Heart left ventricle (tissue), 16 donors: ENCODE measurements around the gene TRIM68. TPM values are rescaled to one million over a fixed set of nuclear protein-coding genes. Genes with fewer than 3 reads are reported as not detected.

Experiments used
- ATAC-seq, 4 donors: fragments of 200-7000 bp; cut with Tn5 transposase; one replicate each; pipeline ENCODE4 v1.9.1; 2020 to 2022; ENCODE audit warnings: moderate library complexity in 4 of 4, mild to moderate bottlenecking in 3 of 4, moderate number of reproducible peaks in 1 of 4
- DNase-seq, 5 donors: peaks; one replicate each; pipeline ENCODE4 v3.0.0-alpha.2; 2020
- H3K27ac ChIP-seq, 12 donors: fragments of 200-600 bp; sonication (generic) in 4 of 12; one replicate each; pipeline versions ENCODE4 v1.5.0 to v1.8.0; 2016 to 2022; ENCODE audit warnings: mild to moderate bottlenecking in 2 of 12
- H3K27me3 ChIP-seq, 9 donors: fragments of 200-600 bp; sonication (generic) in 2 of 9; one replicate each; pipeline versions ENCODE4 v1.5.1 to v1.8.0; 2016 to 2022; ENCODE audit warnings: mild to moderate bottlenecking in 3 of 9
- H3K36me3 ChIP-seq, 9 donors: fragments of 200-600 bp; sonication (generic) in 2 of 9; one replicate each; pipeline versions ENCODE4 v1.5.0 to v1.8.0; 2018 to 2022; ENCODE audit warnings: mild to moderate bottlenecking in 2 of 9
- H3K4me1 ChIP-seq, 12 donors: fragments of 200-600 bp; sonication (generic) in 4 of 12; one replicate each; pipeline versions ENCODE4 v1.5.0 to v1.8.0; 2016 to 2022; ENCODE audit warnings: mild to moderate bottlenecking in 3 of 12
- H3K4me3 ChIP-seq, 12 donors: fragments of 200-600 bp; sonication (generic) in 4 of 12; one replicate each; pipeline versions ENCODE4 v1.5.0 to v1.8.0; 2017 to 2022; ENCODE audit warnings: mild to moderate bottlenecking in 9 of 12, moderate library complexity in 4 of 12
- H3K9me3 ChIP-seq, 12 donors: fragments of 200-600 bp; sonication (generic) in 4 of 12; one replicate each; pipeline versions ENCODE4 v1.5.0 to v1.8.0; 2016 to 2022; ENCODE audit warnings: mild to moderate bottlenecking in 1 of 12
- POLR2A ChIP-seq, 2 donors: fragments of 450-650 bp; IDR thresholded peaks; one replicate each; pipeline ENCODE4 v1.6.1; 2017; ENCODE audit warnings: antibody characterized with exemption in 2 of 2, mild to moderate bottlenecking in 2 of 2, moderate library complexity in 2 of 2
- WGBS, 4 donors: extraction: QIAGEN DNeasy Blood & Tissue Kit in 2 of 4; methylation state at CpG; one replicate each; pipeline versions ENCODE4 v1.1.5 to v1.1.7; 2013 to 2018; 5-methylcytosine and 5-hydroxymethylcytosine counted together
- intact Hi-C, 10 donors: fragments of 100-400 bp; cut with DNase I; formaldehyde crosslinking; loops; one replicate each; pipeline versions ENCODE4 v1.11.1 to v1.14.2; 2022
- polyA plus RNA-seq, 2 donors: library from polyadenylated mRNA; stranded (reverse); fragments of 200-250 nt; gene quantifications; one replicate each; pipeline ENCODE4 v1.2.3, GENCODE V29; 2013
- total RNA-seq, 9 donors: library from RNA; depleted of rRNA in 2 of 9; stranded (reverse); fragments of >200 nt in 2 of 9; fragmentation: NEBNext Ultra II Directional in 3 of 9; extraction: Animal tissue kit (Norgen Biotek cat#: 25700) in 3 of 9; gene quantifications; one replicate each; pipeline versions ENCODE4 v1.1.0 to v1.2.4, GENCODE V29; 2016 to 2023
- TF ChIP-seq, protein P1 (sequence below), 12 donors: fragments of 200-600 bp; sonication (generic) in 4 of 12; IDR thresholded peaks; one replicate each; pipeline versions ENCODE4 v1.5.0 to v1.8.0; 2018 to 2022; ENCODE audit warnings: antibody characterized with exemption in 12 of 12, mild to moderate bottlenecking in 5 of 12
- donor health status: ischemic (EF 13 %, LVEDD 7.1; RV severe dilation, severe dysfunction).
- donor health status: healthy with polysubstance abuse.
- donor health status: DM: no; HTN: yes; CAD: no.
- donor health status: DM: no; HTN: no; CAD: no.
- donor health status: ischemic (EF 25% LVEDD 6.9; RV normal size, moderate dysfunction).
- donor health status: ischemic (EF 25% LVEDD 5.7; RV mildly dilated, moderate dysfunction).
- donor health status: healthy.
- donor health status: DM: yes; HTN: yes; CAD: no.
- donor health status: ischemic (EF 35%, LVEDD 5.7; RV mildly dilated, moderate dysfunction).
- donor health status: nonischemic (EF 11% LVEDD 7.7; RV severe dilation, severe dysfunction).
- donor health status: DM: yes; HTN: yes; CAD: no.
- donor health status: PGD.
- donor health status: ischemic (EF 29% LVEDD 5.4; RV normal size, mild dysfunction).
- donor health status: nonischemic (EF 23%, LVEDD 6.1; RV moderate dilation, normal function).

The TRIM68 gene
- total and polyA plus RNA-seq, 11 donors, result 3.8 to 14.1 (median 8.7) TPM

- Histone ChIP-seq H3K9me3 (no peaks in the 10 kb centered on the region), H3K27me3 (peaks cover 0 to 3% (median 0%) of the 10 kb centered on the region in 9 donors), H3K27ac (peak overlapping the region in 10 of 12 donors; percentile 51 to 94 (median 86)), H3K4me3 (no peak overlapping the region), H3K4me1 (peaks cover 4 to 57% (median 23%) of the 10 kb centered on the region in 12 donors), H3K36me3 (no peaks in the 10 kb centered on the region)
- ATAC-seq (peak in 2 of 4 donors; percentile 21 to 69), DNase-seq (peak in 3 of 5 donors; percentile 12 to 29 (median 25))
- intact Hi-C loops, result no loop called here
- 53 to 67% (median 61%) methylated on average over 7 of the region's 7 CpGs for WGBS, 4 donors
- TF ChIP-seq, protein P1, sequence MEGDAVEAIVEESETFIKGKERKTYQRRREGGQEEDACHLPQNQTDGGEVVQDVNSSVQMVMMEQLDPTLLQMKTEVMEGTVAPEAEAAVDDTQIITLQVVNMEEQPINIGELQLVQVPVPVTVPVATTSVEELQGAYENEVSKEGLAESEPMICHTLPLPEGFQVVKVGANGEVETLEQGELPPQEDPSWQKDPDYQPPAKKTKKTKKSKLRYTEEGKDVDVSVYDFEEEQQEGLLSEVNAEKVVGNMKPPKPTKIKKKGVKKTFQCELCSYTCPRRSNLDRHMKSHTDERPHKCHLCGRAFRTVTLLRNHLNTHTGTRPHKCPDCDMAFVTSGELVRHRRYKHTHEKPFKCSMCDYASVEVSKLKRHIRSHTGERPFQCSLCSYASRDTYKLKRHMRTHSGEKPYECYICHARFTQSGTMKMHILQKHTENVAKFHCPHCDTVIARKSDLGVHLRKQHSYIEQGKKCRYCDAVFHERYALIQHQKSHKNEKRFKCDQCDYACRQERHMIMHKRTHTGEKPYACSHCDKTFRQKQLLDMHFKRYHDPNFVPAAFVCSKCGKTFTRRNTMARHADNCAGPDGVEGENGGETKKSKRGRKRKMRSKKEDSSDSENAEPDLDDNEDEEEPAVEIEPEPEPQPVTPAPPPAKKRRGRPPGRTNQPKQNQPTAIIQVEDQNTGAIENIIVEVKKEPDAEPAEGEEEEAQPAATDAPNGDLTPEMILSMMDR (IDR thresholded peaks at IDR 0.05), result no peak
- no peak for TF ChIP-seq POLR2A (IDR thresholded peaks at IDR 0.05)
These were observed 34.0 kb upstream of the TRIM68 start for GRCh38 chr11:4642043-4642442.

DNA sequence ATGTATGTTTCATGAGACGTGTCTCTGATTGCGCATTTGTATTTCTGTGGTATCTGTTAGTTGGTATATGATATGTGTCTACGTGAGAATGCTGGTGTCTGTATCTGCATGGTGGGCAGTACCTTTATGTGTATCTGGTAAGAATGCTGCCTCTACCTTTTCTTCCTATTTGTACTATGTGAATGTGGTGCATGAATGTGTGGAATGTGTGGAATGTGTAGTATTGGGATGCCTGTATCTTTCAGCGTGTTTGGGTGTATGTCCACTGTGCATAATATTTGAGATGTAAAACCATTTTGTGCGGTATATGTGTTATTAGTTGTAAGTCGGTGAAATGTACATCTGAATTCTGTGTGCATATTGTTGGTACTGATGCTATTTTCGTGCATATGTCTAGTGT, 33.5 kb upstream of the TRIM68 start:
- H3K4me1 ChIP-seq, result peaks cover 3 to 53% (median 20%) of the 10 kb centered on the region in 12 donors
- DNase-seq (no peak), ATAC-seq (no peak)
- H3K9me3 ChIP-seq, result no peaks in the 10 kb centered on the region
- H3K36me3 ChIP-seq, result no peaks in the 10 kb centered on the region
- peaks cover 0 to 3% (median 0%) of the 10 kb centered on the region in 9 donors for H3K27me3 ChIP-seq
- H3K4me3 ChIP-seq, result no peak overlapping the region
- TF ChIP-seq, protein P1 (IDR thresholded peaks at IDR 0.05), result no peak
- TF ChIP-seq POLR2A (IDR thresholded peaks at IDR 0.05), result no peak
- 91 to 94% (median 94%) methylated on average over 7 of the region's 7 CpGs for WGBS, 4 donors
- H3K27ac ChIP-seq, result peak overlapping the region in 8 of 12 donors; percentile 51 to 94 (median 88)
- intact Hi-C loops, result no loop called here

- no peak for DNase-seq
- TF ChIP-seq POLR2A (IDR thresholded peaks at IDR 0.05), result no peak
- TF ChIP-seq, protein P1 (IDR thresholded peaks at IDR 0.05), result no peak
- peaks cover 0 to 38% (median 13%) of the 10 kb centered on the region in 12 donors for H3K4me1 ChIP-seq
These were observed 31.9 kb upstream of the TRIM68 start for GRCh38 chr11:4639931-4640330.

DNA sequence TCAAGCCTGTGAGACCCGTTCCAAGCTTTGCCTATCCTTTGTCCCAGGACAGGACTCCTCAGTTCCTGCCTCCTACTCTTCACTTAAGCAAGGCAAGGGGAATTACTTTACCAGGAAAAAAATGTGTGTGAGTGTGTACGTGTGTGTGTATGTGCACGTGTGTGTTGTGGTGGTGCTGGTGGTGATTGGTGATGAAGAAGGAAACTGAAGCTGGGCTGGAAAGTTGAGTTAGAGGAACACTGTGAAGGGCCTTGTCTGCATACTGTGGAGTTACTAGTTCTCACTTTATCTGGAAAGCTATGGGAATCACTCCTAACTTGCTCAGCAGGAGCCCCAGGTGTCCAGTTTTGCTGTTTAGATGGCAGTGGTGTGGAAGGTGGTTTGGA, 29.6 kb upstream of the TRIM68 start:
- WGBS, 4 donors, result 57 to 74% (median 66%) methylated on average over 3 of the region's 3 CpGs
- intact Hi-C loops, result loop anchor here (1.0 to 10.0 kb wide), 8 partner anchors 189 to 1167 kb away; partner anchors contain the start of gene OR52N2 (in 1 of the 10)
- peak overlapping the region in 2 of 12 donors; percentile 37 to 39 for H3K27ac ChIP-seq
- H3K4me1 ChIP-seq, result peaks cover 0 to 22% (median 7%) of the 10 kb centered on the region in 12 donors
- peaks cover 0 to 3% (median 0%) of the 10 kb centered on the region in 9 donors for H3K27me3 ChIP-seq
- ATAC-seq, result peak in 1 of 4 donors; percentile 3
- no peak for TF ChIP-seq POLR2A (IDR thresholded peaks at IDR 0.05)
- TF ChIP-seq, protein P1 (IDR thresholded peaks at IDR 0.05), result no peak
- no peaks in the 10 kb centered on the region for H3K36me3 ChIP-seq
- H3K9me3 ChIP-seq, result no peaks in the 10 kb centered on the region
- DNase-seq, result no peak
- H3K4me3 ChIP-seq, result no peak overlapping the region

More at GRCh38 chr11:4639931-4640330, 31.9 kb upstream of the TRIM68 start:
- ATAC-seq, result no peak
- Histone ChIP-seq H3K27me3 (peaks cover 0 to 3% (median 0%) of the 10 kb centered on the region in 9 donors), H3K9me3 (no peaks in the 10 kb centered on the region), H3K4me3 (no peak overlapping the region), H3K36me3 (no peaks in the 10 kb centered on the region), H3K27ac (no peak overlapping the region)
- 94 to 96% (median 95%) methylated on average over 6 of the region's 6 CpGs for WGBS, 4 donors
- intact Hi-C loops, result loop anchor here in 5 of 10 donors (5.0 to 10.0 kb wide), 4 partner anchors 362 to 1165 kb away; partner anchors contain the start of gene OR52N2 (in 1 of the 5)
